Liver (tissue), 9 donors: ENCODE data around the gene KDM6A. TPM values are rescaled to one million over a fixed set of nuclear protein-coding genes. Genes with fewer than 3 reads are reported as not detected.
A peak's percentile ranks its signal among the peaks of the same experiment; 100 is the strongest.

Experiments
- DNase-seq: peaks from one replicate; pipeline ENCODE4 v3.0.0-alpha.2; 2017; ENCODE audit warnings: low spot score
- H3K27ac ChIP-seq, 2 donors: one replicate each; pipeline ENCODE4 v1.7.0; 2013; ENCODE audit warnings: inconsistent platforms in 2 of 2, low read length in 2 of 2, control low read depth in 1 of 2, low read depth in 1 of 2, mild to moderate bottlenecking in 1 of 2
- H3K27me3 ChIP-seq, 4 donors: one replicate each; pipeline versions ENCODE4 v1.6.1 to v1.7.0; 2013; ENCODE audit warnings: low read length in 3 of 4, inconsistent platforms in 1 of 4, mild to moderate bottlenecking in 1 of 4, moderate library complexity in 1 of 4; ENCODE audit not compliant: control insufficient read depth in 4 of 4, insufficient read depth in 4 of 4
- H3K36me3 ChIP-seq, 4 donors: one replicate each; pipeline versions ENCODE4 v1.6.1 to v1.7.0; 2013; ENCODE audit warnings: low read length in 3 of 4, mild to moderate bottlenecking in 3 of 4, low read depth in 1 of 4, moderate library complexity in 1 of 4; ENCODE audit not compliant: control insufficient read depth in 4 of 4, insufficient read depth in 3 of 4
- H3K4me1 ChIP-seq, 4 donors: one replicate each; pipeline versions ENCODE4 v1.6.1 to v1.7.0; 2013; ENCODE audit warnings: low read length in 3 of 4, mild to moderate bottlenecking in 3 of 4, moderate library complexity in 1 of 4; ENCODE audit not compliant: control insufficient read depth in 4 of 4, insufficient read depth in 4 of 4
- H3K4me3 ChIP-seq, 3 donors: one replicate each; pipeline versions ENCODE4 v1.6.1 to v1.7.0; 2013; ENCODE audit warnings: low read length in 3 of 3, control low read depth in 1 of 3, low read depth in 1 of 3, mild to moderate bottlenecking in 1 of 3
- H3K9ac ChIP-seq, 2 donors: one replicate each; pipeline ENCODE4 v1.7.0; 2013; ENCODE audit warnings: low read length in 2 of 2, mild to moderate bottlenecking in 2 of 2, moderate library complexity in 2 of 2, control low read depth in 1 of 2, low read depth in 1 of 2
- H3K9me3 ChIP-seq, 4 donors: one replicate each; pipeline versions ENCODE4 v1.6.1 to v1.7.0; 2013; ENCODE audit warnings: low read length in 3 of 4; ENCODE audit not compliant: control insufficient read depth in 4 of 4
- CTCF ChIP-seq: fragments of 150-350 bp; IDR thresholded peaks from 2 replicates; pipeline ENCODE4 v1.5.1; 2017; ENCODE audit warnings: improper control_type of control experiment, low read depth, low read length; ENCODE audit not compliant: missing input control
- EGR1 ChIP-seq, 2 donors: IDR thresholded peaks; 2 replicates each; pipeline ENCODE4 v1.6.1; 2016 to 2018; ENCODE audit warnings: antibody characterized with exemption in 2 of 2, low read depth in 2 of 2
- FOXA1 ChIP-seq: IDR thresholded peaks from 2 replicates; pipeline ENCODE4 v1.6.1; 2016; ENCODE audit warnings: antibody characterized with exemption
- FOXA2 ChIP-seq: IDR thresholded peaks from 2 replicates; pipeline ENCODE4 v1.6.1; 2016; ENCODE audit warnings: antibody characterized with exemption
- GABPA ChIP-seq, 2 donors: IDR thresholded peaks in 1 of 2; conservative IDR thresholded peaks in 1 of 2; 2 replicates each; pipeline ENCODE4 v1.6.1; 2016; ENCODE audit warnings: antibody characterized with exemption in 2 of 2, mild to moderate bottlenecking in 1 of 2, moderate library complexity in 1 of 2
- HNF4A ChIP-seq, 2 donors: conservative IDR thresholded peaks; 2 replicates each; pipeline ENCODE4 v1.6.1; 2016; ENCODE audit warnings: antibody characterized with exemption in 2 of 2, mild to moderate bottlenecking in 2 of 2
- HNF4G ChIP-seq: IDR thresholded peaks from 2 replicates; pipeline ENCODE4 v1.6.1; 2016; ENCODE audit warnings: antibody characterized with exemption
- JUND ChIP-seq, 2 donors: IDR thresholded peaks; 2 replicates each; pipeline ENCODE4 v1.6.1; 2016; ENCODE audit warnings: antibody characterized with exemption in 2 of 2
- MAX ChIP-seq: IDR thresholded peaks from 2 replicates; pipeline ENCODE4 v1.6.1; 2016; ENCODE audit warnings: antibody characterized with exemption
- NR2F2 ChIP-seq: IDR thresholded peaks from 2 replicates; pipeline ENCODE4 v1.6.1; 2016; ENCODE audit warnings: antibody characterized with exemption
- RAD21 ChIP-seq, 2 donors: IDR thresholded peaks; 2 replicates each; pipeline ENCODE4 v1.6.1; 2016; ENCODE audit warnings: antibody characterized with exemption in 2 of 2, mild to moderate bottlenecking in 2 of 2
- REST ChIP-seq: IDR thresholded peaks from 2 replicates; pipeline ENCODE4 v1.6.1; 2016; ENCODE audit warnings: antibody characterized with exemption, mild to moderate bottlenecking
- RXRA ChIP-seq, 2 donors: IDR thresholded peaks; 2 replicates each; pipeline ENCODE4 v1.6.1; 2017 to 2018; ENCODE audit warnings: antibody characterized with exemption in 2 of 2, mild to moderate bottlenecking in 1 of 2
- SP1 ChIP-seq: IDR thresholded peaks from 2 replicates; pipeline ENCODE4 v1.6.1; 2018; ENCODE audit warnings: antibody characterized with exemption, mild to moderate bottlenecking
- TAF1 ChIP-seq: conservative IDR thresholded peaks from 2 replicates; pipeline ENCODE4 v1.6.1; 2016; ENCODE audit warnings: antibody characterized with exemption, mild to moderate bottlenecking
- YY1 ChIP-seq: IDR thresholded peaks from 2 replicates; pipeline ENCODE4 v1.6.1; 2016; ENCODE audit warnings: antibody characterized with exemption, mild to moderate bottlenecking
- WGBS: extraction: QIAGEN DNeasy Blood & Tissue Kit; methylation state at CpG from one replicate; pipeline ENCODE4 v1.1.7; 2013; 5-methylcytosine and 5-hydroxymethylcytosine counted together
- polyA plus RNA-seq, 2 donors: library from polyadenylated mRNA; stranded (reverse) in 1 of 2; unstranded in 1 of 2; fragments of 200-250 nt in 1 of 2; fragments of >200 nt in 1 of 2; fragmentation: Nextera tagmentation in 1 of 2; extraction: Ambion mirVana in 1 of 2; gene quantifications; one replicate each; pipeline versions ENCODE4 v1.2.1 to v1.2.3, GENCODE V29; 2013 to 2015
- total RNA-seq, 2 donors: library from RNA; depleted of rRNA; stranded (reverse); fragments of >200 nt; gene quantifications; one replicate each; pipeline ENCODE4 v1.2.3, GENCODE V29; 2014
- TF ChIP-seq, protein P1 (sequence below): IDR thresholded peaks from 2 replicates; pipeline ENCODE4 v1.6.1; 2016; ENCODE audit warnings: antibody characterized with exemption
- TF ChIP-seq, protein P2 (sequence below): IDR thresholded peaks from 2 replicates; pipeline ENCODE4 v1.6.1; 2016; ENCODE audit warnings: antibody characterized with exemption
- donor health status: healthy.
- donor health status: healthy.
- donor health status: healthy.
- donor health status: healthy.
- donor health status: healthy.

Gene KDM6A
- total and polyA plus RNA-seq, 4 donors = 5.3 to 30.2 (median 18.2) TPM

DNA sequence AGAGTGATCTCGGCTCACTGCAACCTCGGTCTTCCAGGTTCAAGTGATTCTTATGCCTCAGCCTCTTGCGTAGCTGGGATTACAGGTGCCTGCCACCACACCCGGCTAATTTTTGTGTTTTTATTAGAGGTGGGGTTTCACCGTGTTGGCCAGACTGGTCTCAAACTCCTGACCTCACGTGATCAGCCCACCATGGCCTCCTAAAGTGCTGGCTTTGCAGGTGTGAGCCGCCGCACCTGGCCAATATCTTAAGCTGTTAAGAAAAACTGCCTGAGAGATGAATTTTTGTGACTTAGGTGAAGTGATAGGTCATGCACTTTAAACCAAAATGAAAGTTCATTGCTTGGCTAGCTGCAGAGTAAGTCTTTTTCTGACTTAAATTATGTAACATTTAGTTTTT, 5.8 kb downstream of the KDM6A start:
- Histone ChIP-seq H3K36me3 (no peaks in the 10 kb centered on the region), H3K4me1 (peaks cover 0 to 28% (median 23%) of the 10 kb centered on the region in 4 donors)

GRCh38 chrX:44881549-44881948, 8.6 kb downstream of the KDM6A start:
- Histone ChIP-seq H3K36me3 (no peaks in the 10 kb centered on the region), H3K9me3 (no peaks in the 10 kb centered on the region), H3K9ac (no peak overlapping the region), H3K27ac (no peak overlapping the region), H3K4me1 (peaks cover 0 to 20% (median 14%) of the 10 kb centered on the region in 4 donors), H3K27me3 (no peaks in the 10 kb centered on the region), H3K4me3 (no peak overlapping the region)
- no peak for DNase-seq
- TF ChIP-seq RXRA (IDR thresholded peaks at IDR 0.05) (no peak), NR2F2 (no peak), EGR1 (IDR thresholded peaks at IDR 0.05; ENCODE audit: low read depth in 2 of 2) (no peak), JUND (IDR thresholded peaks at IDR 0.05) (no peak), YY1 (no peak), HNF4G (no peak), REST (no peak), FOXA1 (no peak), MAX (no peak), CTCF (no peak), TAF1 (no peak), GABPA (IDR thresholded peaks at IDR 0.05 in 1 of 2, conservative IDR thresholded peaks at IDR 0.05 in 1 of 2) (no peak), HNF4A (conservative IDR thresholded peaks at IDR 0.05) (no peak), FOXA2 (no peak), SP1 (no peak), RAD21 (IDR thresholded peaks at IDR 0.05) (no peak)
- TF ChIP-seq, protein P1, sequence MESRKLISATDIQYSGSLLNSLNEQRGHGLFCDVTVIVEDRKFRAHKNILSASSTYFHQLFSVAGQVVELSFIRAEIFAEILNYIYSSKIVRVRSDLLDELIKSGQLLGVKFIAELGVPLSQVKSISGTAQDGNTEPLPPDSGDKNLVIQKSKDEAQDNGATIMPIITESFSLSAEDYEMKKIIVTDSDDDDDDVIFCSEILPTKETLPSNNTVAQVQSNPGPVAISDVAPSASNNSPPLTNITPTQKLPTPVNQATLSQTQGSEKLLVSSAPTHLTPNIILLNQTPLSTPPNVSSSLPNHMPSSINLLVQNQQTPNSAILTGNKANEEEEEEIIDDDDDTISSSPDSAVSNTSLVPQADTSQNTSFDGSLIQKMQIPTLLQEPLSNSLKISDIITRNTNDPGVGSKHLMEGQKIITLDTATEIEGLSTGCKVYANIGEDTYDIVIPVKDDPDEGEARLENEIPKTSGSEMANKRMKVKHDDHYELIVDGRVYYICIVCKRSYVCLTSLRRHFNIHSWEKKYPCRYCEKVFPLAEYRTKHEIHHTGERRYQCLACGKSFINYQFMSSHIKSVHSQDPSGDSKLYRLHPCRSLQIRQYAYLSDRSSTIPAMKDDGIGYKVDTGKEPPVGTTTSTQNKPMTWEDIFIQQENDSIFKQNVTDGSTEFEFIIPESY = no peak
- TF ChIP-seq, protein P2, sequence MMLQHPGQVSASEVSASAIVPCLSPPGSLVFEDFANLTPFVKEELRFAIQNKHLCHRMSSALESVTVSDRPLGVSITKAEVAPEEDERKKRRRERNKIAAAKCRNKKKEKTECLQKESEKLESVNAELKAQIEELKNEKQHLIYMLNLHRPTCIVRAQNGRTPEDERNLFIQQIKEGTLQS = no peak
- 91% methylated on average over 10 of the region's 10 CpGs for WGBS

More for the DNA sequence above, 5.8 kb downstream of the KDM6A start:
- Histone ChIP-seq H3K9ac (no peak overlapping the region), H3K9me3 (no peaks in the 10 kb centered on the region), H3K27me3 (no peaks in the 10 kb centered on the region), H3K4me3 (no peak overlapping the region), H3K27ac (no peak overlapping the region)
- TF ChIP-seq TAF1 (no peak), HNF4A (conservative IDR thresholded peaks at IDR 0.05) (peak; percentile 11 to 56), RXRA (IDR thresholded peaks at IDR 0.05) (peak in 1 of 2 donors; percentile 47)
- WGBS = 65% methylated on average over 8 of the region's 8 CpGs
- DNase-seq = no peak
